Heart left ventricle (tissue), 13 donors: Measurements from ENCODE around the gene SMYD4.

Experiments used
- POLR2A ChIP-seq, 2 donors: fragments of 450-650 bp; IDR thresholded peaks; one replicate each; pipeline ENCODE4 v1.6.1; 2017; ENCODE audit warnings: antibody characterized with exemption in 2 of 2, mild to moderate bottlenecking in 2 of 2, moderate library complexity in 2 of 2
- TF ChIP-seq, protein P1 (sequence below), 12 donors: fragments of 200-600 bp; sonication (generic) in 4 of 12; IDR thresholded peaks; one replicate each; pipeline versions ENCODE4 v1.5.0 to v1.8.0; 2018 to 2022; ENCODE audit warnings: antibody characterized with exemption in 12 of 12, mild to moderate bottlenecking in 5 of 12
- donor health status: ischemic (EF 13 %, LVEDD 7.1; RV severe dilation, severe dysfunction).
- donor health status: DM: no; HTN: yes; CAD: no.
- donor health status: DM: no; HTN: no; CAD: no.
- donor health status: ischemic (EF 25% LVEDD 6.9; RV normal size, moderate dysfunction).
- donor health status: ischemic (EF 25% LVEDD 5.7; RV mildly dilated, moderate dysfunction).
- donor health status: ischemic (EF 35%, LVEDD 5.7; RV mildly dilated, moderate dysfunction).
- donor health status: nonischemic (EF 11% LVEDD 7.7; RV severe dilation, severe dysfunction).
- donor health status: DM: yes; HTN: yes; CAD: no.
- donor health status: PGD.
- donor health status: ischemic (EF 29% LVEDD 5.4; RV normal size, mild dysfunction).
- donor health status: nonischemic (EF 23%, LVEDD 6.1; RV moderate dilation, normal function).

DNA sequence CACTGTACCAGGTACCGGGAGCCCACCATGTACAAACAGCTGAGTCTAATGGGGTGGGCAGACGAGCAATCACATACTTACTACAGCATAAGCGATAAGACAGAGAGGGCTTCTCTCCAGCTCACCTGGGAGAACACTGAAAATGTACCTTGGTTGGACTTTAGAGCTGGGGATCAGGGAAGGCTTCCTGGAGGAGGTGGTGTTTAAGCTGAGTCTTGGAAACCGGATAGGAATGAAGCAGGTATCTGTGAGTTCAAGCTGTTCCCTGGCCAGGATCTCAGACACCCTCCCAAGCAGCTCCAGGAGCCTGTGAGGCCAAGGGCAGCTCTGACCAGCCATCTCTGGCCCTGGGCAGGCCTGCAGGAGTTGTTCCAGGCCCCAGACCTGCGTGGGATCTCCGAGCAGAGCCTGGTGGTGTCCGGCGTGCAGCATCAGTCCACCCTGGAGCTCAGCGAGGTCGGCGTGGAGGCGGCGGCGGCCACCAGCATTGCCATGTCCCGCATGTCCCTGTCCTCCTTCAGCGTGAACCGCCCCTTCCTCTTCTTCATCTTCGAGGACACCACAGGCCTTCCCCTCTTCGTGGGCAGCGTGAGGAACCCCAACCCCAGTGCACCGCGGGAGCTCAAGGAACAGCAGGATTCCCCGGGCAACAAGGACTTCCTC is 75.8 kb downstream of the SMYD4 start:
- TF ChIP-seq, protein P1, sequence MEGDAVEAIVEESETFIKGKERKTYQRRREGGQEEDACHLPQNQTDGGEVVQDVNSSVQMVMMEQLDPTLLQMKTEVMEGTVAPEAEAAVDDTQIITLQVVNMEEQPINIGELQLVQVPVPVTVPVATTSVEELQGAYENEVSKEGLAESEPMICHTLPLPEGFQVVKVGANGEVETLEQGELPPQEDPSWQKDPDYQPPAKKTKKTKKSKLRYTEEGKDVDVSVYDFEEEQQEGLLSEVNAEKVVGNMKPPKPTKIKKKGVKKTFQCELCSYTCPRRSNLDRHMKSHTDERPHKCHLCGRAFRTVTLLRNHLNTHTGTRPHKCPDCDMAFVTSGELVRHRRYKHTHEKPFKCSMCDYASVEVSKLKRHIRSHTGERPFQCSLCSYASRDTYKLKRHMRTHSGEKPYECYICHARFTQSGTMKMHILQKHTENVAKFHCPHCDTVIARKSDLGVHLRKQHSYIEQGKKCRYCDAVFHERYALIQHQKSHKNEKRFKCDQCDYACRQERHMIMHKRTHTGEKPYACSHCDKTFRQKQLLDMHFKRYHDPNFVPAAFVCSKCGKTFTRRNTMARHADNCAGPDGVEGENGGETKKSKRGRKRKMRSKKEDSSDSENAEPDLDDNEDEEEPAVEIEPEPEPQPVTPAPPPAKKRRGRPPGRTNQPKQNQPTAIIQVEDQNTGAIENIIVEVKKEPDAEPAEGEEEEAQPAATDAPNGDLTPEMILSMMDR (IDR thresholded peaks at IDR 0.05) = no peak
- no peak for TF ChIP-seq POLR2A (IDR thresholded peaks at IDR 0.05)
